PC-3 (cell line): ENCODE data around the gene SIGMAR1. TPM values are rescaled to one million over a fixed set of nuclear protein-coding genes. Genes with fewer than 3 reads are reported as not detected.

Source experiments
- ATAC-seq: fragments of 200-7000 bp; cut with Tn5 transposase; 2 replicates; pipeline ENCODE4 v1.9.1; 2020; ENCODE audit warnings: mild to moderate bottlenecking, moderate library complexity
- BruUV-seq: library from RNA; stranded (reverse); fragments of 400-500 nt; replicated peaks from 2 replicates; lab custom pipeline; 2021; lab: Mats Ljungman, UMichigan
- CTCF ChIA-PET: fragments of 300-600 bp; sonication (Branson Sonifier 250); formaldehyde crosslinking; loops from one replicate; lab custom pipeline; 2022; ENCODE audit warnings: antibody characterized with exemption; lab: Charles Lee
- POLR2A ChIA-PET: fragments of 300-600 bp; sonication (Branson Sonifier 250); formaldehyde crosslinking; loops from one replicate; lab custom pipeline; 2022; ENCODE audit warnings: antibody characterized with exemption; ENCODE audit not compliant: unreplicated experiment; lab: Charles Lee
- DNase-seq: peaks from one replicate; pipeline ENCODE4 v3.0.0-alpha.2; 2015
- H2AFZ ChIP-seq: fragments of 300-600 bp; sonication (generic); 2 replicates; pipeline ENCODE4 v1.6.0; 2016; ENCODE audit warnings: antibody characterized with exemption, low read length
- H3F3A ChIP-seq: fragments of 300-600 bp; sonication (generic); one replicate; pipeline ENCODE4 v1.6.0; 2017; ENCODE audit warnings: antibody characterized with exemption, low read length, control low read depth, mild to moderate bottlenecking; ENCODE audit not compliant: unreplicated experiment
- H3K27ac ChIP-seq: fragments of 300-600 bp; sonication (generic); 2 replicates; pipeline ENCODE4 v1.5.1; 2016; ENCODE audit warnings: mild to moderate bottlenecking, low read length
- H3K27me3 ChIP-seq: fragments of 300-600 bp; sonication (generic); 2 replicates; pipeline ENCODE4 v1.6.1; 2016; ENCODE audit warnings: low read length, mixed read lengths
- H3K36me3 ChIP-seq: fragments of 300-600 bp; sonication (generic); 2 replicates; pipeline ENCODE4 v1.6.1; 2016; ENCODE audit warnings: low read depth, mixed run types, low read length, mixed read lengths
- H3K4me1 ChIP-seq: fragments of 300-600 bp; sonication (generic); 2 replicates; pipeline ENCODE4 v1.5.1; 2016; ENCODE audit warnings: low read length; ENCODE audit not compliant: insufficient read depth
- H3K4me2 ChIP-seq: fragments of 300-600 bp; sonication (generic); 2 replicates; pipeline ENCODE4 v1.6.0; 2016; ENCODE audit warnings: low read length
- H3K4me3 ChIP-seq: fragments of 300-600 bp; sonication (generic); 2 replicates; pipeline ENCODE4 v1.5.1; 2016; ENCODE audit warnings: mild to moderate bottlenecking, low read length, mixed read lengths
- H3K79me2 ChIP-seq: fragments of 300-600 bp; sonication (generic); 2 replicates; pipeline ENCODE4 v1.6.1; 2017; ENCODE audit warnings: low read length, mixed read lengths
- H3K9ac ChIP-seq: fragments of 300-600 bp; sonication (generic); 2 replicates; pipeline ENCODE4 v1.6.0; 2016; ENCODE audit warnings: mild to moderate bottlenecking, low read length
- H3K9me2 ChIP-seq: fragments of 300-600 bp; sonication (generic); replicated peaks from 2 replicates; pipeline ENCODE4 v1.6.1; 2016; ENCODE audit warnings: mixed run types, low read length, mixed read lengths
- H3K9me3 ChIP-seq: fragments of 300-600 bp; sonication (generic); 2 replicates; pipeline ENCODE4 v1.6.1; 2016; ENCODE audit warnings: low read length, mixed read lengths
- H4K20me1 ChIP-seq: fragments of 300-600 bp; sonication (generic); 2 replicates; pipeline ENCODE4 v1.6.1; 2016; ENCODE audit warnings: low read length, mixed read lengths
- CTCF ChIP-seq: fragments of 300-600 bp; sonication (generic); conservative IDR thresholded peaks from 2 replicates; pipeline ENCODE4 v1.5.1; 2017; ENCODE audit warnings: antibody characterized with exemption, low read depth, mild to moderate bottlenecking, low read length
- EZH2 ChIP-seq: fragments of 300-600 bp; sonication (generic); IDR thresholded peaks from one replicate; pipeline ENCODE4 v1.6.1; 2017; ENCODE audit warnings: antibody characterized with exemption, mild to moderate bottlenecking, low read length; ENCODE audit not compliant: unreplicated experiment
- EZH2phosphoT487 ChIP-seq: fragments of 300-600 bp; sonication (generic); IDR thresholded peaks from 2 replicates; pipeline ENCODE4 v1.6.1; 2018; ENCODE audit warnings: mild to moderate bottlenecking, antibody characterized with exemption, low read length, borderline replicate concordance
- intact Hi-C: fragments of 100-400 bp; cut with micrococcal nuclease; formaldehyde crosslinking; loops from 2 replicates; pipeline ENCODE4 v1.9.0; 2023
- total RNA-seq: library from RNA; depleted of rRNA; stranded (reverse); fragments of >200 nt; gene quantifications from 2 replicates; pipeline ENCODE4 v1.2.3, GENCODE V29; 2014

Gene SIGMAR1
- total RNA-seq, 1 experiment from 2014 or later, result 96.7 TPM

GRCh38 chr9:34648673-34649072 is 11.1 kb upstream of the SIGMAR1 start:
- H3K27me3 ChIP-seq, result no peaks in the 10 kb centered on the region
- H3K4me2 ChIP-seq, result no peak overlapping the region
- H3F3A ChIP-seq, result no peaks in the 10 kb centered on the region
- H3K4me3 ChIP-seq, result no peak overlapping the region
- no TSS peak for BruUV-seq
- H3K9me3 ChIP-seq, result no peaks in the 10 kb centered on the region
- ChIA-PET CTCF (no interaction called here), POLR2A (interaction anchor here (0.6 kb wide), 1 partner anchor 457 kb away, joined by 3 read pairs; no protein-coding TSS in a partner anchor)
- intact Hi-C loops, result no loop called here
- no peak for TF ChIP-seq EZH2
- no peak for TF ChIP-seq CTCF
- no peak for TF ChIP-seq EZH2phosphoT487
- ATAC-seq (no peak), DNase-seq (no peak)
- H4K20me1 ChIP-seq, result no peaks in the 10 kb centered on the region
- H3K36me3 ChIP-seq, result no peaks in the 10 kb centered on the region
- H3K27ac ChIP-seq, result no peak overlapping the region
- no peak overlapping the region for H2AFZ ChIP-seq
- H3K4me1 ChIP-seq, result peaks cover 27% of the 10 kb centered on the region; the same call in 1 of the 2 replicates
- peaks cover 10% of the 10 kb centered on the region; the same call in 1 of the 2 replicates for H3K79me2 ChIP-seq
- H3K9me2 ChIP-seq, result no peaks in the 10 kb centered on the region
- no peak overlapping the region for H3K9ac ChIP-seq

- Histone ChIP-seq H3K4me2 (peak overlapping the region; percentile 92), H3K9me2 (no peaks in the 10 kb centered on the region), H3K9ac (no peak overlapping the region), H3K79me2 (peaks cover 10% of the 10 kb centered on the region; the same call in 1 of the 2 replicates), H2AFZ (no peak overlapping the region), H3K4me3 (peak overlapping the region; percentile 81), H3F3A (no peaks in the 10 kb centered on the region), H3K27me3 (no peaks in the 10 kb centered on the region), H3K27ac (no peak overlapping the region), H3K4me1 (peaks cover 23% of the 10 kb centered on the region; the same call in 1 of the 2 replicates), H3K9me3 (no peaks in the 10 kb centered on the region), H4K20me1 (no peaks in the 10 kb centered on the region), H3K36me3 (no peaks in the 10 kb centered on the region)
- intact Hi-C loops, result no loop called here
- ChIA-PET POLR2A (no interaction called here), CTCF (no interaction called here)
- ATAC-seq (no peak), DNase-seq (no peak)
- TF ChIP-seq EZH2phosphoT487 (no peak), CTCF (no peak), EZH2 (no peak)
- no TSS peak for BruUV-seq
Measured at GRCh38 chr9:34647651-34648050, 10.1 kb upstream of the SIGMAR1 start.

GRCh38 chr9:34647084-34647403 is 9.5 kb upstream of the SIGMAR1 start:
- BruUV-seq, result no TSS peak
- no peak for TF ChIP-seq CTCF
- intact Hi-C loops, result no loop called here

More at GRCh38 chr9:34647084-34647403, 9.5 kb upstream of the SIGMAR1 start:
- H3K9ac ChIP-seq, result peak overlapping the region; percentile 77
- no peaks in the 10 kb centered on the region for H3K9me2 ChIP-seq
- peak overlapping the region; percentile 67 for H2AFZ ChIP-seq
- H3K27me3 ChIP-seq, result no peaks in the 10 kb centered on the region
- H3K4me3 ChIP-seq, result peak overlapping the region; percentile 81
- POLR2A ChIA-PET, result no interaction called here
- H3K9me3 ChIP-seq, result no peaks in the 10 kb centered on the region
- H3K4me2 ChIP-seq, result peak overlapping the region; percentile 92
- peaks cover 10% of the 10 kb centered on the region; the same call in 1 of the 2 replicates for H3K79me2 ChIP-seq
- no peaks in the 10 kb centered on the region for H3F3A ChIP-seq
- DNase-seq, result no peak
- ATAC-seq, result no peak
- CTCF ChIA-PET, result interaction anchor here (0.6 to 1.6 kb wide), 4 partner anchors 9 to 55 kb away, joined by 3 to 5 read pairs (median 3); partner anchors contain the start of gene SIGMAR1
- no peaks in the 10 kb centered on the region for H3K36me3 ChIP-seq
- peaks cover 17% of the 10 kb centered on the region; the same call in 1 of the 2 replicates for H3K4me1 ChIP-seq
- no peaks in the 10 kb centered on the region for H4K20me1 ChIP-seq
- no peak overlapping the region for H3K27ac ChIP-seq
